ENCODE data around the gene ARHGAP6. TPM values are rescaled to one million over a fixed set of nuclear protein-coding genes. Genes with fewer than 3 reads are reported as not detected.
"Not testable (repeated sequence)": the region's sequence is repeated elsewhere in the genome, so short reads cannot be mapped to it uniquely, and the experiment has no call there.

ARHGAP6 gene
- polyA plus RNA-seq, 3 donors from 2014 or later = 0.11 TPM; not detected in 2

- Mint-ChIP-seq H3K9me3 (peaks cover 0 to 3% (median 0%) of the 10 kb centered on the region in 6 donors), H3K27me3 (ENCODE audit: low read depth in 3 of 3) (peaks cover 0 to 2% (median 1%) of the 10 kb centered on the region in 3 donors), H3K4me3 (no peak overlapping the region), H3K27ac (no peak overlapping the region), H3K36me3 (no peaks in the 10 kb centered on the region), H3K4me1 (no peaks in the 10 kb centered on the region)
- DNase-seq = no peak
These were observed 408.4 kb downstream of the ARHGAP6 start for GRCh38 chrX:11257290-11257689.

DNA sequence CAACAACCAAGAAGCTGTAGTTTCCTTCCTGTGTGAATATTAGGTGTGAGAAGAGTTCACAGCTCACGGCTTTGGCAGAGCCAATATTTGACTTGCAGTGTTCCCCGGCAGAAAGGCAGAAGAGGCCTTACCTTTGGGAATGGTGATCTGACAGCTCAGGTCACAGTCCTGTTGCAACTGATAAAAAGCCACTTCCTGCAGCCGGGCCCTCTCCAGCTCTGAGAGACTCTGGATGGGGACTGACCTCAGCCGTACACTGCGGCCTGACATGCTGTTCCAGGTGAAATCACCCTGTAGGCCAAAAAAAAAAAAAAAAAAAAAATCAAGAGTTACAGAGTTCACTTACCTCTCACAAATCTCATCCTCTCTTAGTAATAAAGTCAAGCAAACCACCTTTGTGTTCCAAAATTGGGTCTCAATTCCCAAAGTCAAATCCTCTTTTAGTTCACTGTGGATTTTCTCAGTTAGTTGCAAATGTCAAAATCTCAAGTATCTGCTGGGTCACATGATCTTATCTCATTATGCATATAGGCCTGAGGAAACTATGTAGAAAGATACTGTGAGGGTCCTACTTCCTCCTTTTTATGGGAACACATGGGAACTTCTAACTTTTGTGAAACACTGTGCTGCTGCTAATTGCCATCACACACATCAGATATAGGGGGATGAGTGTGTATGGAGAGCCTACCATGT lies 411.2 kb downstream of the ARHGAP6 start:
- DNase-seq = no peak
- Mint-ChIP-seq H3K4me3 (no peak overlapping the region), H3K27ac (no peak overlapping the region), H3K27me3 (ENCODE audit: low read depth in 3 of 3) (peaks cover 0 to 1% (median 1%) of the 10 kb centered on the region in 3 donors), H3K4me1 (no peaks in the 10 kb centered on the region), H3K9me3 (peaks cover 0 to 3% (median 0%) of the 10 kb centered on the region in 6 donors), H3K36me3 (no peaks in the 10 kb centered on the region)

GRCh38 chrX:11244636-11245035 lies 421.1 kb downstream of the ARHGAP6 start:
- DNase-seq = no peak
- Mint-ChIP-seq H3K4me3 (no peak overlapping the region), H3K4me1 (no peaks in the 10 kb centered on the region), H3K27ac (no peak overlapping the region), H3K9me3 (no peaks in the 10 kb centered on the region), H3K27me3 (ENCODE audit: low read depth in 3 of 3) (peaks cover 2 to 5% (median 2%) of the 10 kb centered on the region in 3 donors), H3K36me3 (no peaks in the 10 kb centered on the region)

DNA sequence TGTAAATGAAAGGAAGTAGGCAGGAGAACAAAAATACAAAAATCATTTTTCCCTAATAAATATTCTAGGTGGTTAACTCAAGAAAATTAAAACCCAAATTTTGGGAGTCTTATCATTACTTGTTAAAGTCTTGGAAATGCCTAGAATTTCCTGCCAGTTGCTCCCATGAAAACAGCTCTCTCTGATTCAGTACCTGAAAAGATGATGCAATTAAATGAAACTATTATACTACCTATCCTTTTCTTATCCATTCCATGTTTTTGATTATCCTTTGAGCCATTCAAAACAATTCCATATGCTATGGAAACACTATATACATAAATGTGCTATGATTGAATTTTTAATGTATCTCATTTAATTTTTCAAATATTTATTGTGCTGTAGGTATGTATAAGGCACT lies 423.0 kb downstream of the ARHGAP6 start:
- Mint-ChIP-seq H3K9me3 (no peaks in the 10 kb centered on the region), H3K4me3 (no peak overlapping the region), H3K27ac (no peak overlapping the region), H3K36me3 (no peaks in the 10 kb centered on the region), H3K4me1 (no peaks in the 10 kb centered on the region), H3K27me3 (ENCODE audit: low read depth in 3 of 3) (peaks cover 2 to 5% (median 2%) of the 10 kb centered on the region in 3 donors)
- no peak for DNase-seq

GRCh38 chrX:11241720-11242119 lies 424.0 kb downstream of the ARHGAP6 start:
- no peak overlapping the region for H3K27ac Mint-ChIP-seq
- DNase-seq = no peak
- peaks cover 2 to 5% (median 2%) of the 10 kb centered on the region in 3 donors for H3K27me3 Mint-ChIP-seq (ENCODE audit: low read depth in 3 of 3)
- no peaks in the 10 kb centered on the region for H3K36me3 Mint-ChIP-seq
- H3K4me1 Mint-ChIP-seq = no peaks in the 10 kb centered on the region
- no peaks in the 10 kb centered on the region for H3K9me3 Mint-ChIP-seq
- H3K4me3 Mint-ChIP-seq = no peak overlapping the region

- Mint-ChIP-seq H3K9me3 (no peaks in the 10 kb centered on the region), H3K4me3 (no peak overlapping the region), H3K27me3 (ENCODE audit: low read depth in 3 of 3) (no peaks in the 10 kb centered on the region), H3K27ac (no peak overlapping the region), H3K36me3 (no peaks in the 10 kb centered on the region), H3K4me1 (no peaks in the 10 kb centered on the region)
- DNase-seq = no peak
These were observed 426.5 kb downstream of the ARHGAP6 start for GRCh38 chrX:11239230-11239629.

- not testable (repeated sequence) for H3K27ac Mint-ChIP-seq; DNase-seq; H3K27me3 Mint-ChIP-seq (ENCODE audit: low read depth in 3 of 3); H3K4me1 Mint-ChIP-seq; H3K4me3 Mint-ChIP-seq; H3K36me3 Mint-ChIP-seq; H3K9me3 Mint-ChIP-seq
These were observed 430.3 kb downstream of the ARHGAP6 start for GRCh38 chrX:11235377-11235776.

DNA sequence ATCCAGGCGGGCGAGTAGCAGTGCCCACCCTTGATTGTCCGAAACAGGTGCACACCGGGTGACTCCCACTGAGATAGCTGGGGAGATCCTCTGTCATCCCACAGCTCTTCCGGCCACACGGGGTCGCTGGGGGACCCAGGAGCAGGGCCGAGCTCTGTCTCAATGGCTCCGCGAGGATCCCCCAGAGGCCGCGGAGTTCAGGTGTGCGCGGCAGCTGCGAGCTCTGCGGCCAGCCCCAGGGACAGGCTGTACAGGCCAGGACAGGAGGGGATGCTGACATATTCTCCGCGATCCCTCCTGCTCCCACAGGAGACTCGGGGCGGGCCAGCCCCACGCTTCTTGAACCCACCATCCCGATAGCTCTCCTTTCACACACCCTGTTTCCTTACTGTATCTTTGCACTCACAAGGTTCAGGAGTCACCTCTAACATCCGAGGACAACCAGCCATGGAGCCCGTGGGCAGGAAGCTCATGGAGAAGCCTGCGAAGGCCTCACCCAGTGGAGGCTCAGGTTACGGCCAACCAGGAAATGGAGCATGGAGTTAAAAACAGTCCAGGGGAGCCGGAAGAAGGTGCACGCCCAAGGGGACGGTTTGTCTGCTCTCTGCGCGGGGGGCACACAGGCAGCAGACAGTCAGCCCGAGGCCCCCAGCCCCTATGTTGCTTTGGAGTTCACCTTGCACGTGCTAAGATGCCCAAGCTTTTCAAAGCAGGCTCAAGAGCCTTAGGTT lies 450.4 kb downstream of the ARHGAP6 start:
- no peaks in the 10 kb centered on the region for H3K36me3 Mint-ChIP-seq
- H3K27me3 Mint-ChIP-seq (ENCODE audit: low read depth in 3 of 3) = peaks cover 0 to 5% (median 0%) of the 10 kb centered on the region in 3 donors
- peaks cover 0 to 5% (median 1%) of the 10 kb centered on the region in 6 donors for H3K9me3 Mint-ChIP-seq
- no peak overlapping the region for H3K27ac Mint-ChIP-seq
- H3K4me1 Mint-ChIP-seq = no peaks in the 10 kb centered on the region
- DNase-seq = no peak
- H3K4me3 Mint-ChIP-seq = no peak overlapping the region

- no peak for DNase-seq
- Mint-ChIP-seq H3K27me3 (ENCODE audit: low read depth in 3 of 3) (peaks cover 0 to 5% (median 0%) of the 10 kb centered on the region in 3 donors), H3K4me1 (no peaks in the 10 kb centered on the region), H3K27ac (no peak overlapping the region), H3K36me3 (no peaks in the 10 kb centered on the region), H3K9me3 (peaks cover 0 to 5% (median 1%) of the 10 kb centered on the region in 6 donors), H3K4me3 (no peak overlapping the region)
These were observed 451.2 kb downstream of the ARHGAP6 start for GRCh38 chrX:11214346-11215190.

- Mint-ChIP-seq H3K36me3 (no peaks in the 10 kb centered on the region), H3K9me3 (peaks cover 0 to 5% (median 1%) of the 10 kb centered on the region in 6 donors), H3K4me3 (no peak overlapping the region), H3K27me3 (ENCODE audit: low read depth in 3 of 3) (peaks cover 0 to 5% (median 0%) of the 10 kb centered on the region in 3 donors), H3K27ac (no peak overlapping the region), H3K4me1 (no peaks in the 10 kb centered on the region)
- DNase-seq = no peak
These were observed 453.0 kb downstream of the ARHGAP6 start for GRCh38 chrX:11212741-11213140.

GRCh38 chrX:11210415-11210801 lies 455.3 kb downstream of the ARHGAP6 start:
- H3K4me1 Mint-ChIP-seq = no peaks in the 10 kb centered on the region
- no peak overlapping the region for H3K27ac Mint-ChIP-seq
- no peaks in the 10 kb centered on the region for H3K9me3 Mint-ChIP-seq
- H3K27me3 Mint-ChIP-seq (ENCODE audit: low read depth in 3 of 3) = peaks cover 0 to 2% (median 0%) of the 10 kb centered on the region in 3 donors
- no peak for DNase-seq
- no peaks in the 10 kb centered on the region for H3K36me3 Mint-ChIP-seq
- H3K4me3 Mint-ChIP-seq = no peak overlapping the region

DNA sequence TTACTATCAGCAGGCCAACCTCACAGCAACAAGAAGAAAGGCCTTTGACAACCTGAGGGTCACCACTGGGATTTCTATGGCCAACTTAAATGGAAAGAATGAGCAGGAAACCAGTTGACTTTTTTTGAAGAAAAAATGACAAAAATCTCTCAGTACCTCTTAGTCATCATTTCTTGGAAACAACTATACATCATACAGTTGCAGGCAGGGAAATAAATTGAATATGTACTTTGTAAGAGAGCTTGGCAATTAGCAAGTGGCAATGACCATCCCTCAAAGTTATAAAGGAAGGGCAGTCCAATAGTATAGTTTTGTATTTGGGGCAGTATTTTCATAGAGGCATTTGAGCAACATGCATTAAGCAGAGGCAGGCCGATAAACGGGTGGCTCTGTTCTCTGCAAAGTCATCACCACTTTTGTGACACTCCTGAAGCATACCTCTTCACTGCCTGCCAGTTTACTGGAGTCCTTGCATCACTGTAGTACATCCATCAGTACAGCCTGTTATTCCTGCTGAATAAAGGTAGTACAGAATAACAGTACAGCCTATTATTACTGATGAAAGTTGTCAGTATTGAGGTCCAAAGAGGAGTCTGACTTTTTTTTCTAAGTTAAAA lies 455.8 kb downstream of the ARHGAP6 start:
- Mint-ChIP-seq H3K27me3 (ENCODE audit: low read depth in 3 of 3) (peaks cover 0 to 2% (median 0%) of the 10 kb centered on the region in 3 donors), H3K4me3 (no peak overlapping the region), H3K9me3 (no peaks in the 10 kb centered on the region), H3K4me1 (no peaks in the 10 kb centered on the region), H3K27ac (no peak overlapping the region), H3K36me3 (no peaks in the 10 kb centered on the region)
- DNase-seq = no peak

DNA sequence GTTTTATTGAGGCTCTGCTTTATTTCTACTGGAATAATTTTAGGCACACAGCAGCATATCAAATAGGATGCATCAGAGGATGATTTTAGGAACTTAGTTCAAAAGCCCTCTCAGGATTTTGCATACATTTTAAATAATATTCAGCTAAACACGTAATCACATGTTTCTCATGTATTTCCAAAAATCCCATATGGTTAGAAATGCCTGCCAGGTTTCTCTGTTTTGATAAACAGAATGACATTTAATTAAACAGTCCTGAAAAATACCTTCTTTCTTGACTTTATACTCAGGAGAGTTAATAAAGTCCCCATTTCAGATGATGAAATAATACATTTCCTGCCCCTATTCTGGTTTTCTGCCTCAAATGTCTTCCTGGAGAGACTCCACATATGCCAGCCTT lies 459.0 kb downstream of the ARHGAP6 start:
- H3K9me3 Mint-ChIP-seq = no peaks in the 10 kb centered on the region
- no peaks in the 10 kb centered on the region for H3K27me3 Mint-ChIP-seq (ENCODE audit: low read depth in 3 of 3)
- H3K4me3 Mint-ChIP-seq = no peak overlapping the region
- H3K36me3 Mint-ChIP-seq = no peaks in the 10 kb centered on the region
- no peak for DNase-seq
- no peaks in the 10 kb centered on the region for H3K4me1 Mint-ChIP-seq
- no peak overlapping the region for H3K27ac Mint-ChIP-seq

All from immature natural killer cell (primary cell).